H4 (cell line): ENCODE measurements around the gene KCTD6. TPM values are rescaled to one million over a fixed set of nuclear protein-coding genes. Genes with fewer than 3 reads are reported as not detected.

Source experiments
- total RNA-seq: library from RNA; depleted of rRNA; stranded (reverse); fragments of >200 nt; shearing (Covaris generic); gene quantifications from 2 replicates; pipeline ENCODE4 v1.2.3, GENCODE V29; 2014; rRNA removed

KCTD6 gene
- total RNA-seq, 1 experiment from 2014 or later, result 11.1 TPM

Other genes with a start within 250 kb of the KCTD6 start
- gene RPP14, start 185.9 kb upstream of the KCTD6 start, total RNA-seq, result 6.2 and 12.0 TPM in 2 replicates
- 7.1 and 24.6 TPM in 2 replicates for gene HTD2, start 185.6 kb upstream of the KCTD6 start, total RNA-seq
- gene PXK, start 159.2 kb upstream of the KCTD6 start, total RNA-seq, result 41.7 and 48.8 TPM in 2 replicates
- gene PDHB, start 58.3 kb upstream of the KCTD6 start, total RNA-seq, result 172 and 193 TPM in 2 replicates
- 3.8 and 5.7 TPM in 2 replicates for gene ACOX2, start 45.1 kb downstream of the KCTD6 start, total RNA-seq
- gene FAM107A, start 85.3 kb downstream of the KCTD6 start, total RNA-seq, result not detected in 2 replicates
- 0.17 TPM in 1 of 2 replicates, not detected in the other for gene FAM3D, start 174.7 kb downstream of the KCTD6 start, total RNA-seq